Measurements from ENCODE around the gene NAMPT.

DNA sequence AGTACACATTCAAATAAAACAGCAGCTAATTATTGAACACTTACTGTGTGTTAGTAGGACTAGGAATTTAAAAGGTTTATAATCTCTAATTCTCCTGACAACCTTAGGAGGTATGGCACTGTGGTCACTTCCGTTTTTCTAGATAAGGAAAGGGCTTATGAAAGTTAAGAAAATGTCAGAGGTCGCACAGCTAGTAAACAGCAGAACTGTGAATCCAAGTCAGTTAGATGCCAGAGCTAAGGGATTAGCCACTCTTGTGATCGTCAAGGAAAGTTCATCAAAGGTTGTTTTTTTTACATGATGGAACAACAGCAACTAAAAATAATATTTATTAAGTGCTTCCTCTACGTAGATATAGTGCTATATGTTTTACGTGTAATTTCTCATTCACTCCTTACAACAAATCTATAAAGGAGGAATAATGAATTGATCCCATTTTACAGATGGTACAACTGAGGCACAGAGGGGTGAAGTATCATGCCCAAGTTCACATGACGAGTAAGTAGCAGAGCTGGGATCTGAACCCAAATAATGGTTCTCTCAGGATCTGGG, 84.9 kb downstream of the NAMPT start:
- TF ChIP-seq CTCF (IDR thresholded peaks at IDR 0.05) (no peak), POLR2A (IDR thresholded peaks at IDR 0.05) (no peak), EP300 (IDR thresholded peaks at IDR 0.05) (no peak), POLR2AphosphoS5 (IDR thresholded peaks at IDR 0.05) (no peak)
